ENCODE measurements around the gene BEND3. TPM values are rescaled to one million over a fixed set of nuclear protein-coding genes. Genes with fewer than 3 reads are reported as not detected.

The BEND3 gene
- total and polyA plus RNA-seq, 10 of the 15 experiments (the other 5 are each of a cell fraction or from before 2014, with no cell fraction given): 1.1 to 9.0 (median 3.6) TPM

GRCh38 chr6:107098436-107099307 lies 16.6 kb downstream of the BEND3 start (continued):
- TF ChIP-seq JUNB (IDR thresholded peaks at IDR 0.05) (0 out of 2 replicates have a peak, but pooled peaks have one; percentile 7), POLR2A (IDR thresholded peaks at IDR 0.05; ENCODE audit: low read depth, low read length) (no peak), FOS (IDR thresholded peaks at IDR 0.05; ENCODE audit: borderline replicate concordance, extremely low read depth, insufficient read length) (no peak), NFYA (IDR thresholded peaks at IDR 0.05; ENCODE audit: borderline replicate concordance, low read depth, low read length) (no peak), RUNX3 (IDR thresholded peaks at IDR 0.05; ENCODE audit: low read length) (peak; percentile 27; the same call in 1 of the 2 replicates), CTCF (IDR thresholded peaks at IDR 0.05 in 2 of 3, conservative IDR thresholded peaks at IDR 0.05 in 1 of 3; ENCODE audit: control insufficient read depth in 2 of 3, extremely low read depth in 1 of 3, insufficient read depth in 1 of 3, low read depth in 3 of 3, low read length in 3 of 3) (no peak), NR2F1 (conservative IDR thresholded peaks at IDR 0.05) (peak; percentile 69), DPF2 (IDR thresholded peaks at IDR 0.05) (no peak), SMAD5 (IDR thresholded peaks at IDR 0.05; ENCODE audit: low read depth) (no peak), SP1 (IDR thresholded peaks at IDR 0.05; ENCODE audit: low read depth, low read length) (no peak), NBN (IDR thresholded peaks at IDR 0.05) (no peak), ATF7 (IDR thresholded peaks at IDR 0.05; ENCODE audit: low read depth) (0 out of 2 replicates have a peak, but pooled peaks have one; percentile 15), HSF1 (IDR thresholded peaks at IDR 0.05; ENCODE audit: low read depth, low read length) (no peak), SKIL (IDR thresholded peaks at IDR 0.05; ENCODE audit: low read depth, poor library complexity, severe bottlenecking) (no peak), E2F8 (IDR thresholded peaks at IDR 0.05; ENCODE audit: low read depth, partially characterized antibody) (no peak), GATAD2B (conservative IDR thresholded peaks at IDR 0.05; ENCODE audit: low read depth) (no peak), MXI1 (IDR thresholded peaks at IDR 0.05; ENCODE audit: low read depth, low read length) (no peak), SRF (IDR thresholded peaks at IDR 0.05; ENCODE audit: low read depth in 2 of 2, low read length in 2 of 2) (no peak), YBX1 (IDR thresholded peaks at IDR 0.05) (no peak), CBFB (IDR thresholded peaks at IDR 0.05; ENCODE audit: low read depth) (no peak)

Data from GM12878 (cell line).